Right kidney (tissue), 1 donor: Measurements from ENCODE around the gene SMS.

Source experiments
- DNase-seq: peaks from one replicate; pipeline ENCODE4 v3.0.0-alpha.2; 2016

The SMS gene

DNA sequence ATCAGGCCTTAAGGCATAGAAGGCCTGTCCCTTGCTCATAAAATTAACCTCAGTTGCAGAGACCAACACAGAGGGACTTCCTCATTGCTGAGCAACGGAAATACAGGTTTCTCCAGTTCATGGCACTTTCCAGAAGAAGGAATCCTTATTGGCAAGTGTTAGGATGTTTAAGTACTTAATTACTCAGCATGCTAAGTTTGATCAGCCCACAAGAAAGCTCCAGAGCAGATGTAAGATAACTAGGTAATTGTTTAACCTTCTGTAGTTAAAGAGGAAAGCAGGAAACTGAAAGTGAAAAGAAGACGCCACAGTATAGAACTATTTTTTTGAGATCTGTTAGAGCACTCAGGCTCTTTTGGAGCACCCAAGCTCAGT, 33.5 kb downstream of the SMS start:
- DNase-seq, result no peak

DNA sequence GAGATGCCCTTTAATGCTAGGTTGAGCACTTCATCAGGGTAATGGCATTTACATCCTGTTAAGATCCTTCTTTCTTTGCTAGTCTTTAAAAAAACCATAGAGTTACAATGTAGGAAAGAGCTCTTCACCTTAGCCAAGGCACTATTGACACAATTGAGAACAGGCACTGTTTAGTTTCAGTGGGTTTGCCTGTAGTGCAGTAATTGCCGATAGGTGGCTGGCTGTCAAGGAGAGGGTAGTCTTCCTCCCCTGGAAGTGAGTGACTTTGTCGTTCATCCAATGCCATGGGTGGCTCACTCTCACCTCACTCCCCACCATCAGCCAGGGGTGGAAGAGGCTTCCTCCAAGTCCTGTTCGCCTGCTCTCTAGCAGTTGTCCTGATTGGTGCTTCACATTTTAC, 34.7 kb downstream of the SMS start:
- no peak for DNase-seq

- DNase-seq, result no peak
Observed at GRCh38 chrX:21975812-21976211, 35.3 kb downstream of the SMS start.

- no peak for DNase-seq
Observed at GRCh38 chrX:21978346-21978745, 37.8 kb downstream of the SMS start.

- DNase-seq, result no peak
Observed at GRCh38 chrX:21982311-21982710, 41.8 kb downstream of the SMS start.

DNA sequence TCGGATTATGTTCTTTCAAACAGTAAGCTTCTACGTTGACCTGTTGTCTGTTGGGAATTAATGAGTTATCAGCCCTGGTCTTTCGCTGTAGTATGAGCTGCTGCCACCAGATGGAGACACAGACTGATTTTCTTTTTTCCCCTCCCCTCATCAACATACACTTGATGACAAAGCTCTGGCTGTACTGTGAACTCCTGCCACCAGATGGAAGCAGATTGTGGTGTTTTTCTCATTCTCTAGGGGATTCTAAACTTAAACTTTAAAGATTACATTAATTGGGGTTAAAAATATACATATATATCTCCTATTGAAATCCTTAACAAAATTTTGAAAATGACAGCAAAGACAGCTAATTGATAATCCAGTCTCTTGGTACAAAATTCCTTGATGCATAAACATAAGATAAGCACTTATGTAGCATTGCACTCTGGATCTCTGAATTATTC, 44.8 kb downstream of the SMS start:
- peak; percentile 27 for DNase-seq

DNA sequence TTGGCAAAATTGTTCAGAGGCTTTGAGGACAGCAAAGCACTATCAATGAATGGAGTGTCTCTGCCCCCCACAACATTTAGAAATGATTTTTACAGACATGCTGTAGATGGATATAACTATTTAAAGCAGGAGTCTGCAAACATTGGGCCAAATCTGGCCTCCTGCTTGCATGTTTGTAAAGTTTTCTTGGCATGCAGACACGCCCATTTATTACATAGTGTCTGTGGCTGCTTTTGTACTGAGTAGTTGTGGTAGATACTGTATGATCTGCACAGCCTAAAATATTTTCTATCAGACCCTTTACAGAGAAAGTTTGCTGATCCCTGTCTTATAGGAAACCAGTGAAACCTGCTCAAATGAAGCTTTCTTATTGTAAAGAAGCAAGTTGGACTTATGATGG, 46.1 kb downstream of the SMS start:
- no peak for DNase-seq

- DNase-seq, result no peak
Observed at GRCh38 chrX:21989384-21989783, 48.9 kb downstream of the SMS start.

DNA sequence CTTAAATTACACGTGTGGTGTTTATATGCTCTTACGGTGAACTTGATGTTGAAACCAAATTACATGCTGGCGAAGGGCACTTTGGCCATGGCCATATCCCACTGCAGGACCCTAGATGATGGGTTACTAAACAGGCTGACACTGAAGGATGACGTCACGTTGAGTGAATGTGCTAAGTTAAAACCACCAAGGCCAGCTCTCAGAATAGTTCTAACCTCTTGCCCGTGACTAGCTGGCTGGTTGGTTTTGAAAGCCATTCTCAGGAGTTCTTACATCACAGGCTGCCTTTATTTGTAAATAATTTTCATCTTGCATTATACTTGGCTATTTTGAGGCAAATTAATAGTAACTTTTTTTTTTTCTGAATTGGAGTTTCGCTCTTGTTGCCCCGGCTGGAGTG, 50.3 kb downstream of the SMS start:
- no peak for DNase-seq

GRCh38 chrX:21991504-21991903, 51.0 kb downstream of the SMS start:
- DNase-seq, result no peak

- no peak for DNase-seq
Observed at GRCh38 chrX:21993265-21993664, 52.8 kb downstream of the SMS start.

- DNase-seq, result no peak
Observed at GRCh38 chrX:21996872-21997455, 56.5 kb downstream of the SMS start.

DNA sequence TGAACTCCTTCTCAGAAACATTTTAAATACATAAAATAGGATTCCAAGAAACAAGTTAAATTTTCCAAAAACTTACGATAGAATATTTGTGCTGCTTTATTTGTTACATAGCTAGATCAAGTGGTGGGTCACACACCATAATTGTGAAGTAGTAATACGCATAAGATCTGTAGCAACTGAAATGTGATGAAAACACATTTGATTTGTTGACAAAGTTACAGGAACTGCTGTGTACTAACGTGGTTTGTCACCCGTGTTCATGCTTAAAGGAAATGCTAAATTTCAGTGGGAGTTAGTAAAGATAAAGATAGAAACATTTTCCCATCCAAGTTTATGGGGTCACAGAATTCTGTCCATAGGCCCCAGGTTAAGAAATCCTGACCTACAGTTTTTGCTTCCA, 57.5 kb downstream of the SMS start:
- DNase-seq, result no peak

GRCh38 chrX:22004866-22005265, 64.4 kb downstream of the SMS start:
- DNase-seq, result no peak

DNA sequence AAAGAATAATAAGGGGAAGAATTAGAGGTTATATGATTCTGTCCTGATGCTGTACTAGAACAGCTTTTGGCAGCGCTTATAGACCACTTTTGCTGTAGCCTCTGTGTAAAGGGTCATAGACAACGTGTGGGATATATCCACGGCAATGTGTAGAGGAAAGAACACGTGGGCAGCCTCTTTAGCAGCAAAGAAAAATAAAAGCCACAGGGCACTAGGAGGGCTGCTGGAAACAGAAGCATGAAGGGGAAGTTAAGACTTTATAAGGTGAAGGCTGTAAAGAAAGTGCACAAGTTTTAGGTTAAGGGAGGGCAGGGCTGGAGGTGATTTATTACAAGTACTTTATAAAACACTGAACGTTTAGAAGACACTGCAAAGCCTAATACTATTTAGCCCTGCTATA, 71.5 kb downstream of the SMS start:
- no peak for DNase-seq

DNA sequence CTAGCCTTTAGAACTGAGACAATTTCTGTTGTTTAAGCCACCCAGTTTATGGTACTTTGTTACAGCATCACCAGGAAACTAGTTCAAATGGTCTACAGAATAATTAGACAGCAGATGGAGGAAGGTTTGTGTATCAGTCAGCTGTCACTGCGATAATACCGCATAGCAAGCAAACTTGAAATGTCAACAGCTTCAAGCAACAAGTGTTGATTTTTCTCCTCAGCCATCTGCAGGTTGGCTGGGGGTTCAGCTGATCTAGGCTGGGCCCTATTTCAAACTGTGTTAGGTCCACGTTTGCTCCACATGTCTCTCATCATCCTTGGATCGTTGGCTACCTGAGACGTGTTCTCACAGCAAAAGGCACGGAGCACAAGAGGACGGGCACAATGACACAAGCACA, 72.4 kb downstream of the SMS start:
- no peak for DNase-seq

GRCh38 chrX:22015139-22015750, 74.7 kb downstream of the SMS start:
- DNase-seq, result no peak

- no peak for DNase-seq
Observed at GRCh38 chrX:22021751-22022324, 81.3 kb downstream of the SMS start.

- no peak for DNase-seq
Observed at GRCh38 chrX:22024577-22024976, 84.1 kb downstream of the SMS start.

DNA sequence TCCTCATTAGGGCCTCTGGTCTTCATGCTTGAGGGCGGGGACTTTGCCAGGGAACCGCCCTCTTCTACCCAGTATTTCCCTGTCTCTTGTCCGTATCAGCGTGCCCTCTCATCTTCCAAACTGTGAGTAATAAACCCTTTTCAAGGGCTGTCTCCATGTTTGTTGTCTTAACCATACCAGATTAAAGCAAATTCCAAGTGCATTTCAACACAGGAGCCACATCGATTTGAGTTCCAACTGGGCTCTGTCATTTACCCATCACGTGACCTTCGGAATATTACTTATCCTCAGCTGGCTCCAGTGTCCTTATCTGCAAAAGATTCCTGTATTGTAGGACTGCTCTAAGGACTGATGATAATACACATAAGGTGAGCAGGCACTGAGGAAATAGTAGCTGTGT, 85.2 kb downstream of the SMS start:
- DNase-seq, result no peak

DNA sequence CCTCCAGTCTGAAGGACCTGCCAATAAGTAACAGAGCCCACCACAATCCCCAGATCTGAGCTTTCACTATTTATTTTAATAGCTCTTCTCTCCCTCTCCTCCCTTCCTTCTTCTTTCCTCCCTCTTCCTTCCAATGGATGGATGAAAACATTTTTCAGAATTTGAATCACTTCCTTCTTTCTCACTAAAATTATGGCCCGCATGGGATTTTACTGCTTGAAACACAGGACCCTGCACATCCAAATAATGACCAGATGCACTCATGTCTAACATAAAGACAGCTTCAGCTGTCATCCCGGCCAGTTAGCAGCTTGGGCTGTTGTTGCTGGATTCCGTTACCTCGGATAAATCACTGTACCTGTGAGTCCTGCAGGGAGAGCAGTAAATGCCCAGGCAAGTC, 86.2 kb downstream of the SMS start:
- DNase-seq, result no peak

GRCh38 chrX:22032084-22032483, 91.6 kb downstream of the SMS start, which contains the start of gene PHEX:
Gene PHEX, plus strand, starts transcription at chrX:22032325. Its CDS starts 681 bp downstream, at chrX:22033006.
- no peak for DNase-seq

DNA sequence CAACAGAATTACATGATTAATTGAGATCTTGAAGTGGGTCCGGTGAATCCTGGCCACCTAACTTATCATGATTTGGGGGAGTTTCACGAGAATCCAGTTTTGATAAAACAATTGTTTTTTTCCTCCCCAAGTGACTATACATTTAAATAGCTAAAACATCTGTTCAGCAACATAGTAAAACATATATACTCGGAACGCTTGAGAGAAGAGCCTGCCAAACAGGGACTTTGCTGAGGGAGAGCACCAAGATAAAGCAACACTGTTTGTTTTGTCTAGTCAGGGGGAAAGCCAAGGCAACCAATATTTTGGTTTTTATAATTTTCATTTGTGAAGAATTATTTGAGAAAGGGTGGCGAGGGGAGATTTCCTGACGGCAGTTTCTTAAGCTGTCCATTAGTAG, 92.0 kb downstream of the SMS start:
- DNase-seq, result no peak

GRCh38 chrX:22033818-22034217, 93.3 kb downstream of the SMS start:
- no peak for DNase-seq
